Measurements from ENCODE around the gene AVPR2. TPM values are rescaled to one million over a fixed set of nuclear protein-coding genes. Genes with fewer than 3 reads are reported as not detected.
A peak's percentile ranks its signal among the peaks of the same experiment; 100 is the strongest.

The AVPR2 gene
- polyA plus RNA-seq, 4 donors = 0.31 to 3.5 TPM; not detected in 2

- FAIRE-seq (no peak), DNase-seq (no peak)
- Histone ChIP-seq H3K4me3 (ENCODE audit: low read depth in 1 of 3, low read length in 3 of 3) (peak overlapping the region in 2 of 3 donors; percentile 56 to 89), H3K9me3 (ENCODE audit: control insufficient read depth in 2 of 2, insufficient read depth in 1 of 2, low read depth in 1 of 2, low read length in 1 of 2) (no peaks in the 10 kb centered on the region), H3K27ac (ENCODE audit: low read depth in 1 of 3, low read length in 2 of 3) (peak overlapping the region in 1 of 3 donors; percentile 58), H3K36me3 (ENCODE audit: control insufficient read depth in 3 of 3, insufficient read depth in 2 of 3, low read depth in 1 of 3, low read length in 3 of 3) (peaks cover 0 to 37% (median 3%) of the 10 kb centered on the region in 3 donors), H3K27me3 (ENCODE audit: control insufficient read depth in 3 of 3, insufficient read depth in 3 of 3, low read length in 3 of 3) (no peaks in the 10 kb centered on the region), H3K4me1 (ENCODE audit: control insufficient read depth in 3 of 3, insufficient read depth in 2 of 3, low read depth in 1 of 3, low read length in 2 of 3) (peaks cover 0 to 3% (median 3%) of the 10 kb centered on the region in 3 donors)
- WGBS, 3 donors = 19 to 43% (median 24%) methylated on average over 6 to 7 of the region's 7 CpGs
Observed at GRCh38 chrX:153933748-153934147, 29.3 kb downstream of the AVPR2 start.

GRCh38 chrX:153934148-153934761 lies 29.8 kb downstream of the AVPR2 start:
- Histone ChIP-seq H3K4me1 (ENCODE audit: control insufficient read depth in 3 of 3, insufficient read depth in 2 of 3, low read depth in 1 of 3, low read length in 2 of 3) (peaks cover 0 to 3% (median 0%) of the 10 kb centered on the region in 3 donors), H3K9me3 (ENCODE audit: control insufficient read depth in 2 of 2, insufficient read depth in 1 of 2, low read depth in 1 of 2, low read length in 1 of 2) (no peaks in the 10 kb centered on the region), H3K36me3 (ENCODE audit: control insufficient read depth in 3 of 3, insufficient read depth in 2 of 3, low read depth in 1 of 3, low read length in 3 of 3) (peaks cover 0 to 40% (median 3%) of the 10 kb centered on the region in 3 donors), H3K27ac (ENCODE audit: low read depth in 1 of 3, low read length in 2 of 3) (peak overlapping the region in 2 of 3 donors; percentile 33 to 58), H3K4me3 (ENCODE audit: low read depth in 1 of 3, low read length in 3 of 3) (peak overlapping the region; percentile 56 to 89 (median 57)), H3K27me3 (ENCODE audit: control insufficient read depth in 3 of 3, insufficient read depth in 3 of 3, low read length in 3 of 3) (no peaks in the 10 kb centered on the region)
- WGBS, 3 donors = 4 to 28% (median 8%) methylated on average over 22 to 33 of the region's 33 CpGs
- no peak for DNase-seq
- FAIRE-seq = no peak

- peaks cover 0 to 3% (median 0%) of the 10 kb centered on the region in 3 donors for H3K4me1 ChIP-seq (ENCODE audit: control insufficient read depth in 3 of 3, insufficient read depth in 2 of 3, low read depth in 1 of 3, low read length in 2 of 3)
- H3K27ac ChIP-seq (ENCODE audit: low read depth in 1 of 3, low read length in 2 of 3) = peak within 1 kb of the TSS in 2 of 3 donors; percentile 33 to 58
- no peaks in the 10 kb centered on the region for H3K9me3 ChIP-seq (ENCODE audit: control insufficient read depth in 2 of 2, insufficient read depth in 1 of 2, low read depth in 1 of 2, low read length in 1 of 2)
- DNase-seq (peak; percentile 72 to 83), FAIRE-seq (no peak)
- WGBS, 3 donors = 0 to 18% (median 1%) methylated on average over 18 to 77 of the region's 87 CpGs
- no peaks in the 10 kb centered on the region for H3K27me3 ChIP-seq (ENCODE audit: control insufficient read depth in 3 of 3, insufficient read depth in 3 of 3, low read length in 3 of 3)
- H3K36me3 ChIP-seq (ENCODE audit: control insufficient read depth in 3 of 3, insufficient read depth in 2 of 3, low read depth in 1 of 3, low read length in 3 of 3) = peaks cover 0 to 39% (median 3%) of the 10 kb centered on the region in 3 donors
- peak within 1 kb of the TSS; percentile 56 to 89 (median 57) for H3K4me3 ChIP-seq (ENCODE audit: low read depth in 1 of 3, low read length in 3 of 3)
Observed at GRCh38 chrX:153934762-153935325, 30.4 kb downstream of the AVPR2 start, which contains the start of gene NAA10. Gene NAA10 (minus strand): TSS chrX:153935037. CDS start chrX:153934904, 133 bp downstream.

GRCh38 chrX:153935326-153935851 lies 30.9 kb downstream of the AVPR2 start:
- no peak overlapping the region for H3K27ac ChIP-seq (ENCODE audit: low read depth in 1 of 3, low read length in 2 of 3)
- peaks cover 0 to 39% (median 3%) of the 10 kb centered on the region in 3 donors for H3K36me3 ChIP-seq (ENCODE audit: control insufficient read depth in 3 of 3, insufficient read depth in 2 of 3, low read depth in 1 of 3, low read length in 3 of 3)
- H3K4me1 ChIP-seq (ENCODE audit: control insufficient read depth in 3 of 3, insufficient read depth in 2 of 3, low read depth in 1 of 3, low read length in 2 of 3) = peaks cover 0 to 3% (median 0%) of the 10 kb centered on the region in 3 donors
- 3 to 29% (median 11%) methylated on average over 16 to 29 of the region's 32 CpGs for WGBS, 3 donors
- FAIRE-seq (no peak), DNase-seq (peak in 1 of 2 donors; percentile 31)
- H3K27me3 ChIP-seq (ENCODE audit: control insufficient read depth in 3 of 3, insufficient read depth in 3 of 3, low read length in 3 of 3) = no peaks in the 10 kb centered on the region
- H3K9me3 ChIP-seq (ENCODE audit: control insufficient read depth in 2 of 2, insufficient read depth in 1 of 2, low read depth in 1 of 2, low read length in 1 of 2) = no peaks in the 10 kb centered on the region
- H3K4me3 ChIP-seq (ENCODE audit: low read depth in 1 of 3, low read length in 3 of 3) = peak overlapping the region; percentile 30 to 89 (median 32)

DNA sequence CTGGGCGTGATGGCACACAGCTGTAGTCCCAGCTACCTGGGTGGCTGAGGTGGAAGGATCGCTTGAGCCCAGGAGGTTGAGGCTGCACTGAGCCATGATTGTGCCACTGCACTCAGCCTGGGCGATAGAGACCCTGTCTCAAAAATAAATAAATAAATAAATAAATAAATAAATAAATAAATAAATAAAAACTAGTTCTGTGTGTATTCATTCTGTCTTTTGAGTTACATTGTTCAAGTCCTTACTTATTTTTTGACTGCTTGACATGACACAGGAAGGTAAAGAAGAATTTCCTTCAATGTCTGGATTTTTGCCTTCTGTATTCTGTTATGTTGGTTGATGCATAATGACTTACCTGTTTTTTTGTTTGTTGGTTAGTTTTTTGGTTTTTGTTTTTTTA lies 32.6 kb downstream of the AVPR2 start:
- no peak for FAIRE-seq
- WGBS, 3 donors = 86 to 95% (median 94%) methylated on average over 3 of the region's 3 CpGs
- H3K36me3 ChIP-seq (ENCODE audit: control insufficient read depth in 3 of 3, insufficient read depth in 2 of 3, low read depth in 1 of 3, low read length in 3 of 3) = peaks cover 0 to 22% (median 0%) of the 10 kb centered on the region in 3 donors
- no peak overlapping the region for H3K27ac ChIP-seq (ENCODE audit: low read depth in 1 of 3, low read length in 2 of 3)
- no peak overlapping the region for H3K4me3 ChIP-seq (ENCODE audit: low read depth in 1 of 3, low read length in 3 of 3)
- no peaks in the 10 kb centered on the region for H3K27me3 ChIP-seq (ENCODE audit: control insufficient read depth in 3 of 3, insufficient read depth in 3 of 3, low read length in 3 of 3)
- DNase-seq = no peak
- no peaks in the 10 kb centered on the region for H3K9me3 ChIP-seq (ENCODE audit: control insufficient read depth in 2 of 2, insufficient read depth in 1 of 2, low read depth in 1 of 2, low read length in 1 of 2)
- peaks cover 0 to 5% (median 3%) of the 10 kb centered on the region in 3 donors for H3K4me1 ChIP-seq (ENCODE audit: control insufficient read depth in 3 of 3, insufficient read depth in 2 of 3, low read depth in 1 of 3, low read length in 2 of 3)

DNA sequence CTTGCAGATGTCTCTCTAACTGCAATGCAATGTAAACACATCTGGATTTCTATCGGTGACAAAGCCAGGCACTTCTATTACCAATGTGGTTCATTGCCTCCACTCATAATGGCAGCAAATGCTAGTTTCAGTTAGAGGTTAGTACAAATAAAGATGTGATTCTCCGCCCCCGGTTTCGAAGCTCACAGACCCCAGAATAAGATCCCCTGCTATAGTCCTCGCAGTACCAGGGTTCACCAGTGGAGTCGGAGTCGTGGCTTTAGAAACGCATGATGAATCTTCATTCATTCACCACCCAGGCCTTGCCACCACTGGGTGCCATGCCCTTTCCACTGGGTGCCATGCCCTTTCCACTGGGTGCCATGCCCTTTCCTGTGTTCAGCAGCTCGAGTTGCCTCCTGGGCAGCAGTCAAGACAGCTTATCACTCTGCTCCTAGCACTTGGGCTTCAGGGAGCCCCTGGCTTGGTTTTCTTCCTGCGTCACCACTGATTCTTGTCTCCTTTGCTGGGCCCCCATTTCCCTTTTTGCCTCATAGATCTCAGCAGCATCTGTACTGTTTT lies 33.8 kb downstream of the AVPR2 start:
- Histone ChIP-seq H3K27ac (ENCODE audit: low read depth in 1 of 3, low read length in 2 of 3) (no peak overlapping the region), H3K9me3 (ENCODE audit: control insufficient read depth in 2 of 2, insufficient read depth in 1 of 2, low read depth in 1 of 2, low read length in 1 of 2) (no peaks in the 10 kb centered on the region), H3K4me3 (ENCODE audit: low read depth in 1 of 3, low read length in 3 of 3) (no peak overlapping the region), H3K27me3 (ENCODE audit: control insufficient read depth in 3 of 3, insufficient read depth in 3 of 3, low read length in 3 of 3) (no peaks in the 10 kb centered on the region), H3K36me3 (ENCODE audit: control insufficient read depth in 3 of 3, insufficient read depth in 2 of 3, low read depth in 1 of 3, low read length in 3 of 3) (peaks cover 0 to 22% (median 0%) of the 10 kb centered on the region in 3 donors), H3K4me1 (ENCODE audit: control insufficient read depth in 3 of 3, insufficient read depth in 2 of 3, low read depth in 1 of 3, low read length in 2 of 3) (peaks cover 0 to 14% (median 3%) of the 10 kb centered on the region in 3 donors)
- DNase-seq = no peak
- FAIRE-seq = no peak
- 72 to 81% (median 77%) methylated on average over 10 of the region's 10 CpGs for WGBS, 3 donors

GRCh38 chrX:153939573-153939972 lies 35.1 kb downstream of the AVPR2 start:
- H3K36me3 ChIP-seq (ENCODE audit: control insufficient read depth in 3 of 3, insufficient read depth in 2 of 3, low read depth in 1 of 3, low read length in 3 of 3) = peaks cover 0 to 25% (median 0%) of the 10 kb centered on the region in 3 donors
- 70 to 94% (median 70%) methylated on average over 4 to 7 of the region's 7 CpGs for WGBS, 3 donors
- no peaks in the 10 kb centered on the region for H3K27me3 ChIP-seq (ENCODE audit: control insufficient read depth in 3 of 3, insufficient read depth in 3 of 3, low read length in 3 of 3)
- no peak overlapping the region for H3K4me3 ChIP-seq (ENCODE audit: low read depth in 1 of 3, low read length in 3 of 3)
- FAIRE-seq = no peak
- H3K4me1 ChIP-seq (ENCODE audit: control insufficient read depth in 3 of 3, insufficient read depth in 2 of 3, low read depth in 1 of 3, low read length in 2 of 3) = peaks cover 0 to 19% (median 0%) of the 10 kb centered on the region in 3 donors
- H3K9me3 ChIP-seq (ENCODE audit: control insufficient read depth in 2 of 2, insufficient read depth in 1 of 2, low read depth in 1 of 2, low read length in 1 of 2) = no peaks in the 10 kb centered on the region
- H3K27ac ChIP-seq (ENCODE audit: low read depth in 1 of 3, low read length in 2 of 3) = no peak overlapping the region
- DNase-seq = no peak
